Activated CD8-positive, alpha-beta memory T cell treated with anti-CD3 and anti-CD28 coated beads, Interleukin-2, amount 10 ng/mL, durations not matched to agents 7 days and 5 days (primary cell): Measurements from ENCODE around the gene VPS9D1. TPM values are rescaled to one million over a fixed set of nuclear protein-coding genes. Genes with fewer than 3 reads are reported as not detected.

Experiments used
- ATAC-seq: fragments of 150-1000 bp; cut with Tn5 transposase; one replicate; pipeline ENCODE4 v1.10.0; 2021; ENCODE audit warnings: moderate library complexity
- CTCF ChIA-PET: fragments of 350-600 bp; sonication (Branson Sonifier 250); formaldehyde crosslinking; loops from one replicate; lab custom pipeline; 2021; ENCODE audit warnings: antibody characterized with exemption; lab: Charles Lee
- DNase-seq: peaks from one replicate; pipeline ENCODE4 v3.0.0-alpha.2; 2020
- H3K27ac Mint-ChIP-seq: one replicate; pipeline ENCODE4 v1.8.0; 2021; ENCODE audit warnings: mild to moderate bottlenecking, mixed read lengths
- H3K27me3 Mint-ChIP-seq: one replicate; pipeline ENCODE4 v1.8.0; 2021; ENCODE audit warnings: mixed read lengths
- H3K36me3 Mint-ChIP-seq: one replicate; pipeline ENCODE4 v1.8.0; 2021; ENCODE audit warnings: mild to moderate bottlenecking, mixed read lengths
- H3K4me1 Mint-ChIP-seq: one replicate; pipeline ENCODE4 v1.8.0; 2021; ENCODE audit warnings: mixed read lengths
- H3K4me3 Mint-ChIP-seq: one replicate; pipeline ENCODE4 v1.8.0; 2021; ENCODE audit warnings: mild to moderate bottlenecking, moderate library complexity, mixed read lengths
- H3K9me3 Mint-ChIP-seq: one replicate; pipeline ENCODE4 v1.8.0; 2022; ENCODE audit warnings: low read depth, mixed read lengths
- total RNA-seq, 2 experiments: library from RNA; stranded (reverse); gene quantifications; one replicate each; pipeline ENCODE4 v1.2.3, GENCODE V29; 2021

VPS9D1 gene
- total RNA-seq, 2 experiments from 2014 or later = 3.6 to 4.6 TPM

DNA sequence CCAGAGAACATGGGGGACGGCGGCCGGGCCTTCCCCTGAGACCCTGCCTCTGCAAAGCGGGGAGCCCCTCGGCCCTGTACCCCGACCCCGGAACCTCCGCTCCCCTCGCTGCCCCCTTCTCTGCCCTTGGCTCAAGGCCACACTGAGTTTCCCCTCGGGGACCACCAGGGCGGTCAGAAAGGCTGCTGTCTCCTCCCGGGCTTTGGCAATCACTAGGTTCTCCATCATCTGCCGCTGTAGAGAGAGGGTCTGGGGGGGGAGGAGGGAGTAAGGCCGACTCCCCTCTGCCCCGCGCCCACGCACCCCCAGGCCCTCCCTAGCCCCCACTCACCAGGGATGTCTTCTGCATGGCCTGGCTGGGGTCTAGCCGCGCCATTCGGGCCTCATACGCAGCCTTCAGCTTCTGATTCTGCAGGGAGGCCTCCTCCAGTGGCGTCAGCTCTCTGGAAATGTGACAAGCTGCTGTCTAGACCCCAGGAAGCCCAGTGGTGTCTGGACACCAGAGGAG lies 8.4 kb downstream of the VPS9D1 start:
- Mint-ChIP-seq H3K36me3 (peaks cover 11% of the 10 kb centered on the region), H3K27me3 (no peaks in the 10 kb centered on the region), H3K4me1 (peaks cover 13% of the 10 kb centered on the region), H3K4me3 (peak overlapping the region; percentile 68), H3K27ac (peak overlapping the region; percentile 66), H3K9me3 (no peaks in the 10 kb centered on the region)
- DNase-seq (no peak), ATAC-seq (peak; percentile 2)
- CTCF ChIA-PET = interaction anchor here (1.0 to 5.0 kb wide), 4 partner anchors 10 to 148 kb away, joined by 3 to 24 read pairs (median 4); partner anchors contain the start of gene SPATA2L

DNA sequence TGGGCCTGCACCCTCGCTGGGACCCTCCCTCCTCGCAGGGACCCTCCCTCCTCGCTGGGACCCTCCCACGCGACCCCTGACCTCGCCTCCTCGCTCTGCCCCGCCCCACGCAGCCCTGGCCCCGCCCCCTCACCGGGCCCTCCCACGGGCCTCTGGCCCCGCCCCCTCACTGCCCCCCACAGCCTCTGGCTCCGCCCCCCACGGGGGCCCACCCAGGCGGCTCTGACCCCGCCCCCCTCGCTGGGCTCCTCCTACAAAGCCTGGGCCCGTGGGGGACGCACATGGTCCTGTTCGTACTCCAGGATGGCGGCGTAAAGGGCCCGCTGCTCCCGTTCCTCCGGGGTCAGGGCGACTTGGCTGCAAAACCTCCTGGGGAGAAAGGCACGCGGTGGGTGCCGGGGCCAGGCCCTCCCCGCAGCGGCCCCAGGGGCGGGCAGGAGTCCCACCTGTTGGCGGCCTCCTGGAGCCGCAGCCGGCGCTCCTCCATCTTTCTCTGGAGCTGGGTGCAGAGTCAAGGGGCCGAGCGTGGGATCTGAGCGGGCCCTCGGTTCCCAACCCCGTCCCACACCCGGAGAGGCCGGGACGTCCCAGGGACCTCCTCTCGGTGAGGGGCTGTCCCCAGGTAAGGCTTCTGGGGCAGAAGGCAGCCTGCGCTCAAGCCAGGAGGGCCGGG lies 9.0 kb downstream of the VPS9D1 start:
- peak; percentile 92 for ATAC-seq
- CTCF ChIA-PET = interaction anchor here (1.0 to 5.0 kb wide), 5 partner anchors 9 to 150 kb away, joined by 3 to 24 read pairs (median 5); partner anchors contain the start of gene SPATA2L
- no peaks in the 10 kb centered on the region for H3K27me3 Mint-ChIP-seq
- H3K9me3 Mint-ChIP-seq = no peaks in the 10 kb centered on the region
- H3K27ac Mint-ChIP-seq = no peak overlapping the region
- peak overlapping the region; percentile 68 for H3K4me3 Mint-ChIP-seq
- peak; percentile 87 for DNase-seq
- peaks cover 13% of the 10 kb centered on the region for H3K4me1 Mint-ChIP-seq
- H3K36me3 Mint-ChIP-seq = peaks cover 10% of the 10 kb centered on the region

DNA sequence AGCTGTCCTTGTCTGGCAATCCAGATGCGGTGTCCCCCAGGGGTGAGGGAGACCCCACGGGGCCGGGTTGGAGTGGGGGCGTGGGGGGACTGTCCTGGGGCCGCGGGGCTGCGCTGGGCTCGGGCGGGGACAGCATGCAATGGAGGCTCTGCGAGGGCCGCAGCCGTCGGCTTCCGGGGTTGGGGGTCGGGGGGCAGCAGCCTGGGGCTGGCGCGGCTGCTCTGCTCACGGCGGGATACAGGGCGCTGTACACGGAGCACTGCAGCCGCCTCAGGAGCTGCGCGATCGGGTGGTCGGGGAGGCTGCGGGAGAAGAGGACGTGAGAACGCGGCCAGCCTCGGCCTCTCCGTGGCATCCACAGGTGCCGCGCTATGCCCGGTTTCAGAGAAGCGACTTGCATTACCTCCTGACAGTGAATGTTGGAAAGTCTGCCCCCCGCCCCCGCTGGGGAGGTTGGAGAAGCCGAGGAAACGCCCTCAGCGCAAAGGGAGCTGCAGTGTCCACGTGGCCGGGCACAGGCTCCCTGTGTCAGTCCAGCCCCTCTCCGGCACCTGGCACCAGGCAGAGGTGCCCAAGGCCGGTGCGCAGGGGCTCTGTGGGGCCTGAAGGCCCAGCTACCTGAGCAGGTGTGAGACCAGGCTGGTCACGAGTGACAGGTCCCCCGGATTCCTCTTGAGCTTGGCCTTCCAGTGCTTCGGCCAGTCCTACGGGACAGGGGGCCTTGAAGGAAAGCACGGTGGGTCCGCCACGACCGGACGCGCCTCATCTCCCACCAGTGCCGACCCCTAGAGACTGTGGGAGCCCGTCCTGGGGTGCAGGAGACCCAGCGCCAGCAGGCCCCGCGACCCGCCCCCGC lies 9.8 kb downstream of the VPS9D1 start:
- no peak for ATAC-seq
- peaks cover 15% of the 10 kb centered on the region for H3K4me1 Mint-ChIP-seq

DNA sequence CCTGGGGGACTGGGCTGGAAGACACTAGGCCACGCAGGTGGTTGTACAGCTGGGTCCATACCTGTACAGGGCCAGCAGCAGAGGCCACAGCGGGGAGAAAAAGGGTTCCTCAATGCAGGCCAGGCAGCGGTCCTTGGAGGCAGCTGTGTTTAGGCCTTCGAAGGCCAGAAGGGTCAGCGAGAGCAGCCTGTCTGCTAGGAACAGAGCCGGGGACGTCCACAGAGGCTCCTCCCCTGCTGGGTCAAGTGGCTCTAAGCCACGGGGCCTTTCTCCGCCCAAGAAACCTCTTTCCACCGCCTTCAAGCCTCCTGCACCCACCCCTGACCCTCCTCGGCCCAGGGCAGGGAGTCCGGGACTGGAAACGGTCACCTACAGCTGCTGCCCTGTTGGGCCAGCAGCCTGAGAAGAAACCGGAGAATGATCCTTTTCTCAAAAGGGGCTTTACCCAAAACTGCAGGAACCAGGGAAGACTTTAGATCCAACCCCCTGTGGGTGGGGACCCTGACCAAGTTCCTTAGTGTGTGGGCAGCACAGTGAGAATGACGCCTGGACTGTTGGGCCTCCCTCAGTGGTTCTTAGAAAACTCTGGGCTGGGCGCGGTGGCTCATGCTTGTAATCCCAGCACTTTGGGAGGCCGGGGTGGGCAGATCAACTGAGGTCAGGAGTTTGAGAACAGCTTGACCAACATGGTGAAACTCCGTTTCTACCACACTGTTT lies 10.8 kb downstream of the VPS9D1 start:
- Mint-ChIP-seq H3K27me3 (no peaks in the 10 kb centered on the region), H3K4me1 (peaks cover 16% of the 10 kb centered on the region), H3K27ac (no peak overlapping the region), H3K4me3 (no peak overlapping the region), H3K9me3 (no peaks in the 10 kb centered on the region), H3K36me3 (peaks cover 8% of the 10 kb centered on the region)
- DNase-seq (no peak), ATAC-seq (no peak)
- CTCF ChIA-PET = interaction anchor here (0.9 to 9.1 kb wide), 6 partner anchors 10 to 201 kb away, joined by 3 to 100 read pairs (median 10); partner anchors contain the start of gene SPATA2L

More for the DNA sequence above, 9.8 kb downstream of the VPS9D1 start:
- Mint-ChIP-seq H3K4me3 (no peak overlapping the region), H3K27me3 (no peaks in the 10 kb centered on the region), H3K36me3 (peaks cover 9% of the 10 kb centered on the region), H3K27ac (no peak overlapping the region), H3K9me3 (no peaks in the 10 kb centered on the region)
- CTCF ChIA-PET = interaction anchor here (0.9 to 9.1 kb wide), 5 partner anchors 11 to 151 kb away, joined by 3 to 100 read pairs (median 15); partner anchors contain the start of gene SPATA2L
- no peak for DNase-seq

DNA sequence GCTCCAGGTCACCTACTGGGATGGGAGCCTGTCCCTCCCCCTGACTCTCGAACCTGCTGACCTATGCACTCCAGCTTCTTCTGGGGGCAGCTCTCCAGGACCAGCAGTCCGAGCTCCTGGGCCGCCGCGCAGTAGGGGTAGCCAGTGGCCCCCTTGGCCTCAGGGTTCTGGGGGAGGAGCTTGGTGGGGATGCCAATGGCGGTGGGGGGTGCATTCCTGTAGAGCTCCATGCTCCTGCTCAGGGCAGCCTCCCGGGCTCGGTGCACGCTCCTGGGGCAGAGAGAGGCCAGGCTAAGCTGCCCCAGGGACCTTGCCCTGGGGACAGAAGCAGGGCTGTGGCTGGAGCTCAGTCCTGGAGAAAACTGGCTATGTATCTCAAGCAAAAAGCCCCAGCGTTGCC lies 11.5 kb downstream of the VPS9D1 start:
- Mint-ChIP-seq H3K27ac (no peak overlapping the region), H3K9me3 (no peaks in the 10 kb centered on the region), H3K27me3 (no peaks in the 10 kb centered on the region), H3K4me1 (peaks cover 14% of the 10 kb centered on the region), H3K36me3 (peaks cover 1% of the 10 kb centered on the region), H3K4me3 (no peak overlapping the region)
- ATAC-seq (no peak), DNase-seq (no peak)
- CTCF ChIA-PET = interaction anchor here (0.8 to 9.1 kb wide), 5 partner anchors 9 to 201 kb away, joined by 3 to 100 read pairs (median 5); no protein-coding TSS in a partner anchor

DNA sequence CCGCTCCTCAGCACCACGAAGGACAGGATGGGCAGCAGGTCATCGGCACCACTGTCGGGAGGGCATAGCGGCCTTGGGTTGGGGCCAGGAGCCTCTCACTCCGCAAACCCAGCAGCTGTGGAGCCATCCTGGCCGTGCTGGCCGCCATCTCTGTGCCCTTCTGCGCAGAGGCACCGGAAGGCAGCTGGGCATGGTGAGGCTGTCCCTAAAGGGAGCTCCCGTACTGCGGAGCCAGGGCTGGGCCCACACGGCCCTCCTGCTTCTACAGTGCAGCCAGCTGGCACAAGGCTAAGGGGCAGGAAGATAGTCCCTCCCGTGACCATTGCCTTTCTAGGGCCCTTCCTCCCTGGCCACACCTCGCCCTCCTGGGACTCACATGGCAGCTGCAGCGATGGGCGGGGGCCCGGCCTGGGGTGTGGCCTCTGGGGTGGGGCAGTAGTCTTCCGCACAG lies 12.2 kb downstream of the VPS9D1 start:
- ATAC-seq (no peak), DNase-seq (no peak)
- Mint-ChIP-seq H3K36me3 (no peaks in the 10 kb centered on the region), H3K27me3 (no peaks in the 10 kb centered on the region), H3K4me1 (peaks cover 11% of the 10 kb centered on the region), H3K9me3 (no peaks in the 10 kb centered on the region), H3K4me3 (no peak overlapping the region), H3K27ac (no peak overlapping the region)
- CTCF ChIA-PET = interaction anchor here (0.8 to 9.1 kb wide), 6 partner anchors 8 to 202 kb away, joined by 3 to 100 read pairs (median 8); no protein-coding TSS in a partner anchor

DNA sequence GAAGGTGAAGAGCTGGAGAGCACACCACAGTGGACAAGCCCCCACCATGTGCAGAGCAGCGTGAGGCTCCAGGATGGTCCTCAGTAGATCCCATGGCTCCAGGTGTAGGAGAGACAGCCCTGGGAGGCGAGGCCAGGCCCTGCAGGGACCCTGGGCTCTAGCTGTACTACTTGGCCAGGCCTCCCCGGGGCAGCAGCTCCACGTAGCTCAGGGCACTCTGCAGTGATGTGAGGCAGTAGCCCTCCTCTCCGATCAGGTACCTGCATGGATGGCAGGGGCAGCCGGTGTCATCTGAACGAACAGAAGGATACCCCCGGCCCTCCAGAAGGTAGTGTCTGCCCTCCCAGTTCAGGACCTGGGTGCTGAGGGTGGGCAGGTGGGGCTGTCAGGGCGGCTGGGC lies 13.0 kb downstream of the VPS9D1 start:
- peaks cover 7% of the 10 kb centered on the region for H3K4me1 Mint-ChIP-seq
- H3K27me3 Mint-ChIP-seq = no peaks in the 10 kb centered on the region
- no peak overlapping the region for H3K27ac Mint-ChIP-seq
- CTCF ChIA-PET = interaction anchor here (1.1 to 9.1 kb wide), 9 partner anchors 8 to 202 kb away, joined by 3 to 100 read pairs (median 23); no protein-coding TSS in a partner anchor
- no peak for ATAC-seq
- no peaks in the 10 kb centered on the region for H3K36me3 Mint-ChIP-seq
- H3K4me3 Mint-ChIP-seq = no peak overlapping the region
- no peak for DNase-seq
- H3K9me3 Mint-ChIP-seq = no peaks in the 10 kb centered on the region

DNA sequence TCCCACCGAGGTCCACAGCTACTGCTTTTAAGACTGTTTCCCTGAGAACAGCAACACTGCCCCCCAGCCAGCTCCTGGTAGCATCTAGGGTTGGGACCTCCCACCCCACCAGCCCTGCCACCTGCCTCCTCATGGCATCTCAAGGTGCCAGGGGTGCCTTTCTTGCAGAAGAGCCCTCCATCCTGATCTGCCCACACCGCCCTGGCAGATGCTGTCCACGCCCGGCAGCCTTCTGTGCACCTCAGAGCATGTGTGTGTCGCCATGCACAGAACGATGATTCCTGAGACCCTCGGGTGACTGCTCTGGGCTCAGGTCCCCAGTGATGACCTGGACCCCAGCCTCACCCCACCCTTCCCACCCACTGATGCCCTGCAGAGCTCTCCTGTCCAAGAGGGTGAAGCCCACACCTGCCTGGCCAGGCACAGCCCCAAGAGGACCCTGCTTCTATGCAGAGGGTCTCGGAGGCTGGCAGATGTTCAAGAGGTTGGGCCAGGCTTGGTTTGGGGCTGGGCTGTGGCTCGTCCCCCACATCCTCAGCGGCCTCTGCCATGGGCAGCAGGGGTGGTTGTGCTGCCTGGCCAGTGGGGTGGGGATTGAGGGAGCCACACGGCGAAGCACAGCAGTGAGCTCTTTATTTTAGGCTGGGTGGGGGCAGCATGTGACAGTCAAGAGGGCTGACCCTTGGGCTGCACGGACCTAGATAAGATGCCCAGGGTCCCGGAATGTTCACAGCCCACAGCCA lies 14.0 kb downstream of the VPS9D1 start:
- no peak for ATAC-seq
- CTCF ChIA-PET = interaction anchor here (0.6 to 9.1 kb wide), 39 partner anchors 9 to 266 kb away, joined by 3 to 100 read pairs (median 4); partner anchors contain the start of genes CDK10, FANCA and VPS9D1
- Mint-ChIP-seq H3K4me1 (peaks cover 11% of the 10 kb centered on the region), H3K27ac (no peak overlapping the region), H3K27me3 (no peaks in the 10 kb centered on the region), H3K4me3 (no peak overlapping the region), H3K9me3 (no peaks in the 10 kb centered on the region), H3K36me3 (no peaks in the 10 kb centered on the region)
- no peak for DNase-seq

DNA sequence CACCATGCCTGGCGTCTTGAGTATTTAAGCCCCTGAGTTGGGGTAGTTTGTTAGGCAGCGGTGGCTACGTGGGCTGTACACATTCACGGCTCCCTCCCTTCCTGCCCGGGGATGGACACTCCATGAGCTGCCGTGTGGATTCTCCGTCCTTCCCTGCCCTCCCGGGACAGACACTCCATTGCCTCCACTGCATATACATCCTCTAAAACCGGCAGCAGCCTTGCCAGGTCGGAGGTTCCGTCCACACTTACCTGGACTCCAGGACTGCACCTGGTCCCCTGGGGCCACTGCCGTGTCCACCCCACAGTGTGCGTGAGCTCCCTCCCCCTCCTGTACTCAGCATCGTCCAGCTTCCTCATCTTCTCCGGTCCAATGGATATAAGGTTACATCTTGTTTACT lies 15.7 kb downstream of the VPS9D1 start:
- Mint-ChIP-seq H3K27me3 (no peaks in the 10 kb centered on the region), H3K27ac (no peak overlapping the region), H3K36me3 (no peaks in the 10 kb centered on the region), H3K4me3 (no peak overlapping the region), H3K9me3 (no peaks in the 10 kb centered on the region), H3K4me1 (peaks cover 17% of the 10 kb centered on the region)
- CTCF ChIA-PET = interaction anchor here (1.2 to 9.1 kb wide), 15 partner anchors 11 to 214 kb away, joined by 3 to 100 read pairs (median 15); partner anchors contain the start of genes MC1R and VPS9D1
- ATAC-seq = no peak
- no peak for DNase-seq

DNA sequence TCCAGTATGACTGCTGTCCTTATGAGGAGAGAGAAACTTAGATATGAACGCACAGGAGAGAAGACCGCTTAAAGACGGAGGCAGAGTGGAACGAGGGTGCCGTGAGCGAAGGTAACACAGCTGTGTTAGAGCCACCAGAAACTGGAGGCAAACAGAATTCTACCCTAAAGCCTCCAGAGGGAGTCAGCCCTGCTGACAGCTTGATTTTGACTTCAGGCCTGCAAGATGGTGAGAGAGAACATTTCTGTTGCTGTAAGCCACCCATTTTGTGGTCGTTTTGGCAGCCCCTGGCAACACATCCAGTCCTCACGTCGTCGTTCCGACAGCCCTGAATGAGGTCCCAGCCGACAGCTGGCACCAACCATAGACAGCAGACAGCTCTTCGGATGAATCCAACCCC lies 16.4 kb downstream of the VPS9D1 start:
- CTCF ChIA-PET = interaction anchor here (0.6 to 9.1 kb wide), 7 partner anchors 16 to 206 kb away, joined by 3 to 100 read pairs (median 4); partner anchors contain the start of gene VPS9D1
- H3K4me3 Mint-ChIP-seq = no peak overlapping the region

DNA sequence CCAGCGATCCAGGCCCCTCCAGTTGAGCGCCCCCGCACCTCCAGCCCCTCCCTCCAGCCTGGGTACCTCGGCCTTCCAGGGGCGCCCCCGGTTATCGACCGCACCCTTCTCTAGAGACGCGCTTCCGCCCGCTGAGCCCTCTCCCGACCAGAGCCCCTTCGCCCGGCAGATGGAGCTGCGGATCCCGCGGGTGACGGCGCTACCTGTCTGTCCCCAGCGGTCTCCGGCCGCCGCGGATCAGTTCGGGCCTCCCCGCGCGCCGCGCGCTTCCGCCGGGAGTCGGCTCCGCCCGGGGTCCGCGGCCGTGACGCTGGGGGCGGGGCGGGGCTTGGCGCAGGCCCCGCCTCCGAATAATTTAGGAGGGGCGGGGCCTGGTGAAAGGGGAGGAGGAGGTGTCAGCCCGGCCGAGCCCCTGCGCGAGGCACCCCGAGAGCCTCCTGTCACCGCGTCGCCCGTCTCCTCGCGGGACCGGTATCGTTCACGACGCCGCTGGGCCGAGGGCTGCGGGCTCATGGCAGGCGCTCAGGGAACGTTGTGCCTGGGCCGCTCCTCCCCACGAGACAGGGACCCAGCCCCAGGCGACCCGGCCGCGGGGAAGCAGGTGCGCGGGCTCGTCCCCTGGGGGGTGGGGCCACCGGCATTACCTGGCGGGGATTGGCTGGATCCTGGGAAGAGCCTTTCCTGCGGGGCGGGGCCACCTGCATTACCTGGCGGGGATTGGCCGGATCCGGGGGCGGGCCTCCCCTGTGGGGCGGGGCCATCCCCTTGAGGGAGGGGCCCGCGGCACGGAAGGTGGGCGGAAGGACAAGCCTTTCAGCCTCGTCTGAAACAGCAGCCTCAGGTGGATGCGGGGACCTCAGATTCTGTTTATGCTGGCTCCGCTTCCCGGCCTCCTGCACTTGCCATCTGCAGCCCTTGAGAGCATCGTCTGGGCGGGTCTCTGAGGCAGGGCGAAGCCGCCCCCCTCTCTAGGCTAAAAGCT lies 19.0 kb downstream of the VPS9D1 start, which contains the start of gene SPATA2L:
SPATA2L (minus strand) TSS at position 281 of the 982 bp plus-strand sequence. CDS start 473 bp downstream, outside the sequence.
- DNase-seq = peak; percentile 97
- H3K4me3 Mint-ChIP-seq = peak within 1 kb of the TSS; percentile 66
- peak within 1 kb of the TSS; percentile 73 for H3K27ac Mint-ChIP-seq
- peaks cover 21% of the 10 kb centered on the region for H3K4me1 Mint-ChIP-seq
- no peaks in the 10 kb centered on the region for H3K9me3 Mint-ChIP-seq
- no peaks in the 10 kb centered on the region for H3K36me3 Mint-ChIP-seq
- CTCF ChIA-PET = interaction anchor here (0.9 to 7.0 kb wide), 22 partner anchors 11 to 455 kb away, joined by 3 to 93 read pairs (median 6); partner anchors contain the start of genes CDK10 and TCF25
- no peaks in the 10 kb centered on the region for H3K27me3 Mint-ChIP-seq
- ATAC-seq = peak; percentile 82

More for the DNA sequence above, 16.4 kb downstream of the VPS9D1 start:
- no peak overlapping the region for H3K27ac Mint-ChIP-seq
- DNase-seq (no peak), ATAC-seq (no peak)
- no peaks in the 10 kb centered on the region for H3K27me3 Mint-ChIP-seq
- no peaks in the 10 kb centered on the region for H3K9me3 Mint-ChIP-seq
- no peaks in the 10 kb centered on the region for H3K36me3 Mint-ChIP-seq
- peaks cover 19% of the 10 kb centered on the region for H3K4me1 Mint-ChIP-seq
